Stimulated activated CD4-positive, alpha-beta T cell treated with anti-CD3 and anti-CD28 coated beads, TNF-alpha, amount 100 ng/mL, for 24 hours (primary cell): Measurements from ENCODE around the gene UBE2K.
"Not testable (repeated sequence)": the region's sequence is repeated elsewhere in the genome, so short reads cannot be mapped to it uniquely, and the experiment has no call there.

Experiments used
- DNase-seq, 3 experiments: peaks; one replicate each; pipeline ENCODE4 v3.0.0-alpha.2; 2020; ENCODE audit warnings: low read depth in 3 of 3

Gene UBE2K

DNA sequence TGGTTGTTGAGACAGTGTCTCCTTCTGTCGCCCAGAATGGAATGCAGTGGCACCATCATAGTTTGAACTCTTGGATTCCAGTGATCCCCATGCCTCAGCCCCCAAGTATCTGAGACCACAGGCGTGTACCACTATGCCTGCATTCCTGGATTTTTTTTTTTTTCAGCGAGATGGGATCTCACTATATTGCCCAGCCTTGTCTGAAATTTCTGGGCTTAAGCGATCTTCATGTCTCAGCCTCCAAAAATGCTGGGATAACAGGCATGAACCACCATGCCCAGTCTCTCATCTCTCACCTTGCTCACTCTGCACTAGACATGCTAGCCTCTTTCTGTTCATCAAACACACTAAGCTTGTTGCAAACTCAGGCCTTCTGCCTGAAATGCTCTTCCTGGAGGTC lies 104.1 kb downstream of the UBE2K start:
- no peak for DNase-seq

- DNase-seq: no peak
These were observed 110.4 kb downstream of the UBE2K start for GRCh38 chr4:39808231-39808749.

DNA sequence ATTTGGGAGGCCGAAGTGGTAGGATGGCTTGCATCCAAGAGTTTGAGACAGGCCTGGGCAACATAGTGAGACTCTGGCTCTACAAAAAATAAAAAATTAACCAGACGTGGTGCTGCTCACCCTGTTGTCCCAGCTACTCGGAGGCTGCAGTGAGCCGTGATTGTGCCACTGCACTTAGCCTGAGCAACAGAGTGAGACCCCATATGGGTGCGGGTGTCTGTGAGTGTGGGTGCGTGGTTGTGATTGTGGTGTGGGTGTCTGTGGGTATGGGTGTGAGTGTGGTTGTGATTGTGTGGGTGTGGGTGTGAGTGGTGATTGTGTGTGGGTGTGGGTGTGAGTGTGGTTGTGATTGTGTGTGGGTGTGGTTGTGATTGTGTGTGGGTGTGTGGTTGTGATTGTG lies 114.6 kb downstream of the UBE2K start:
- no peak for DNase-seq

DNA sequence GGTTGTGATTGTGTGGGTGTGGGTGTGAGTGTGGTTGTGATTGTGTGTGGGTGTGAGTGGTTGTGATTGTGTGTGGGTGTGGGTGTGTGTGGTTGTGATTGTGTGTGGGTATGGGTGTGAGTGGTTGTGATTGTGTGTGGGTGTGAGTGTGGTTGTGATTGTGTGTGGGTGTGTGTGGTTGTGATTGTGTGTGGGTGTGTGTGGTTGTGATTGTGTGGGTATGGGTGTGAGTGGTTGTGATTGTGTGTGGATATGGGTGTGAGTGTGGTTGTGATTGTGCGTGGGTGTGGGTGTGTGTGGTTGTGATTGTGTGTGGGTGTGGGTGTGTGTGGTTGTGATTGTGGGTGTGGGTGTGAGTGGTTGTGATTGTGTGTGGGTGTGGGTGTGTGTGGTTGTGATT lies 115.1 kb downstream of the UBE2K start:
- DNase-seq: not testable (repeated sequence)

- not testable (repeated sequence) for DNase-seq
These were observed 115.8 kb downstream of the UBE2K start for GRCh38 chr4:39813761-39814160.

GRCh38 chr4:39814403-39815185 lies 116.7 kb downstream of the UBE2K start:
- no peak for DNase-seq

DNA sequence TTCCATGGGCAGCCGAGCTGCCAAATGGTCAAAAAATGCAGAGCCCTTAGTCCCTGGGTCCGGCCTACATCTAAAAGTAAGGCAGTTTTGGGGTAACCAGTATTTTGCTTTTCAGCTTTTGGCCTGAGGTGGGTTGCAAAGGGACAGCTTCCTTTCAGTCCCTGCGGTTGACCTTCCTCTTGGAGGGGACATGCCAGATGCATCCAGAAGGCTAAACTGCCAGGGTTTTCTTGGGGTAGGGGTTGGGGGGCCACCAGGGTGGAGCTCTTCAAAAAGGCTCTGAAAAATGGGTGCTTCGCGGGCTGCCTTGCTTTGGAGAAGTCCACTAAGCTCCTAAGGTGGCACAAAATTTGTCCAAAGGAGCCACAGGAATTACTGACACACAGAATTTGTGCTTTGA lies 120.7 kb downstream of the UBE2K start:
- DNase-seq: no peak

DNA sequence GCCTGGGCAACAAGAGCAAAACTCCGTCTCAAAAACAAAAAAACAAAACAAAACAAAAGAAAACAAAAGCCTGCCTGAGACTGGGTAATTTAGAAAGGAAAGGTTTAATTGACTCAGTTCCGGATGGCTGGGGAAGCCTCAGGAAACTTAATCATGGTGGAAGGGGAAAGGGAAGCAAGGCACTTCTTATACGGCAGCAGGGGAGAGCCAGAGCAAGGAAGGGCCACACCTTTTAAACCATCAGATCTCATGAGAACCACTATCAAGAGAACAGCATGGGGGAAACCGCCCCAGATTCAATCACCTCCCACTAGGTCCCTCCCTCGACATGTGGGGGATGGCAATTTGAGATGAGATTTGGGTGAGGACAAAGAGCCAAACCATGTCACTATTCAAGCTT lies 122.2 kb downstream of the UBE2K start:
- no peak for DNase-seq

GRCh38 chr4:39821951-39822350 lies 124.0 kb downstream of the UBE2K start:
- DNase-seq: no peak

- no peak for DNase-seq
These were observed 124.7 kb downstream of the UBE2K start for GRCh38 chr4:39822662-39823061.

- no peak for DNase-seq
These were observed 125.3 kb downstream of the UBE2K start for GRCh38 chr4:39823191-39823590.

- no peak for DNase-seq
These were observed 127.2 kb downstream of the UBE2K start for GRCh38 chr4:39825090-39825489.

DNA sequence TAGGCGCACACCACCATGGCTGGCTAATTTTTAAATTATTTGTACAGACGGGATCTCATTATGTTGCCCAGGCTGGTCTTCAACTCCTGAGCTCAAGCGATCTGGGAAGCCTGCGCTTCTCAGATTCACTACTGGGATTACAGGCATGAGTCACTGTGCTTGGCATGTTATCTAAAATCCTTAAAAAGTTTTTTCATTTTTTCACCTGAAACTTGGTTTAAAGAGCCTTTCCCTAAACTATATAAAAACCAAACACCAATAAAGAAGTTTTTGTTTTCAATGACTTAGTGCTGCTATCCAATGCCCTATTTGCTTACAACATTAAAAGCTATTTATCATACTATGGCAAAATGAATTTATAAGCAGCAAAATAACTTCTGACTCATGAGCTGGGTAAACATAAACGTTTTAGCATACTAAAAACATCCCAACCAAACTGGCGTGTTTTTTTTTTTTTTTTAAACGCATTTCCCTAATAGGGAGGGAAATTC lies 127.8 kb downstream of the UBE2K start:
- DNase-seq: no peak
